Dermis blood vessel endothelial cell (primary cell): ENCODE data around the gene NR3C1. TPM values are rescaled to one million over a fixed set of nuclear protein-coding genes. Genes with fewer than 3 reads are reported as not detected.

Source experiments
- DNase-seq: peaks from one replicate; pipeline ENCODE4 v3.0.0; 2010
- total RNA-seq: library from RNA; depleted of rRNA; stranded (reverse); fragments of >200 nt; gene quantifications from 2 replicates; pipeline ENCODE4 v1.2.3, GENCODE V29; 2014

NR3C1 gene
- total RNA-seq, 1 donor from 2014 or later: 21.4 TPM

GRCh38 chr5:143425835-143426234 lies 22.3 kb upstream of the NR3C1 start:
- no peak for DNase-seq

DNA sequence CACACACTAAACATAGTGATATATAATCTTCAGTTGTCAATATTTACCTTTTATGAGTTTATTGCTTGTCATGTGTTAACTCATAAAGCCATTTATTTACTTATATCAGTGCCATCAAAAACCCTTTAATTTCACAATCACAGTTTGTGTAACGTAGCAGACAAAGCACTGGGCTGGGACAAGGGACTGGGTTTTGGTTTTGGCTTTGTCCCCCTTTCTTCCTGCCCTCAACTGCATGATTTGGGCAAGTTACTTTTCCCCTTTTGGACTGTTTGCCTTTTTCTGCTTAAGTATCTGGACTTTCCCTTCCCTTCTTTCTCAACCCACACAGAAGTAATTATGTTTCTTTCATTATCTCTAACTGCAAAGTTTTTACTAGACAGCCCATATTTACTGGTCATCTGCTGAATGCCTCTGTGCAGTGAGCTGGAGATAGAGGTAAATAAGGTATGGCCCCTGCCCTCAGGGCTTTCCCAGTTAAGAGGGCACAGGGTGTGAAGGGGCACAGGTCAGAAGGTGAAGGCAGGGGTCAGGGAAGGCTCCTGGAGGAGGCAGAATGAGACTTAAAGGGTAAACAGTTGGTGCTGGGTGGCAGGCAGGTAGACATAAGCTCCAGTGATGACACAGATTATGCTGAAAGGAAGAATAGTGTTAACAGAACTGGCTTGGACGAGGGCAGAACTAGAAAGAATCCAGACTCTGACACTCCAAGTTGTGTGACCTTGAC lies 14.8 kb upstream of the NR3C1 start:
- DNase-seq: no peak

- no peak for DNase-seq
Measured at GRCh38 chr5:143417503-143418139, 14.1 kb upstream of the NR3C1 start.

- DNase-seq: no peak
Measured at GRCh38 chr5:143416411-143416810, 12.9 kb upstream of the NR3C1 start.

DNA sequence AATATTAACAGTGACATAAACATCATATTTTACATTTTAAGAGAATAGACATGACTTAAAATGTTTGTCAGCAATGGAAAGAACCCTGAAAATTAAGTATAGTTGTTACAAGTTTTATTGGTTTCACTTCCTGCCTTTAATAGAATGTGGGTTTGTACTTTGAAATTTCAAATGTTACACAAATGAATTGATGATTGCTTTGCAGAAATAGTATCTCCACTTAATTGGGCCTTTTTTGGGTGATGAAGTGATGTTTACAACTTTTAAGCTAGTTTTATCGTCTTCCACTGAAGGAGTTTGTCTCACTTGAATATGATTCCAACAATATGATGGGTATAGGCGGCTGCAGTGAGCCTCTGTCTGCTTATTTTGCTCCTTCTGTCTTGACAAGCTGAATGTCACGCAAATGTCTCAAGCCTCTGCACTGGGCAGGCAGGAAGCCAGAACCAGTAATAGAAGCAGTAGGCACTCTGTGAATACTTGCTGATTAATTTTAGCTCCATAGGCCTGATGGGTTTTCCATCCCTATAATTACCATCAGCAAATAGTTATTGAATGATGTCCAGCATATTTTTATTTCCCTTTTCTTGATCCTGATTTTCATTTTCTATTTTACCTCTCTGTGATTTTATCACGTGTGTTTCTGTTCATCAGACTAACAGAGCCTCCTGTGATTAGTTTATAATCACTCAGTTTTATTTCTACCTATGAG lies 10.6 kb upstream of the NR3C1 start:
- no peak for DNase-seq

GRCh38 chr5:143412661-143413342 lies 9.3 kb upstream of the NR3C1 start:
- no peak for DNase-seq

DNA sequence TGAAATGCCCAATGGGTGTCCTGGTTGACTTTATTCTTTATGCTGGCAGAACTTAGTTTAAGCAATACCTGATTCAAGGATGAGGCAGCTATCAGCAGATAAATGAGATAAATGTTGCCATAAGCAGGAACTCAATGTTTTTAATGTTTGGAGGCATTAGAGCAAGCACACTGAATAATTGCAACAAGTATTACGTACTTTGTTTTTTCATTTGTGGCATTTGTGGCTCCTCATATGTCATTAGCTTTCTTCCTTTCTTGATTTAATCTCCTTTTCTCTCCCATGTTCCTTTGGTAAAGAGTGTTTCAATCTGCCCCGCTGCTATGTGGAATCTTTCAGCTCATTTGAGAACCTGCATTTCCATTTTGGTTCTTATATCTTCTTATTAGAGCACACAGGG lies 6.4 kb upstream of the NR3C1 start:
- DNase-seq: no peak

DNA sequence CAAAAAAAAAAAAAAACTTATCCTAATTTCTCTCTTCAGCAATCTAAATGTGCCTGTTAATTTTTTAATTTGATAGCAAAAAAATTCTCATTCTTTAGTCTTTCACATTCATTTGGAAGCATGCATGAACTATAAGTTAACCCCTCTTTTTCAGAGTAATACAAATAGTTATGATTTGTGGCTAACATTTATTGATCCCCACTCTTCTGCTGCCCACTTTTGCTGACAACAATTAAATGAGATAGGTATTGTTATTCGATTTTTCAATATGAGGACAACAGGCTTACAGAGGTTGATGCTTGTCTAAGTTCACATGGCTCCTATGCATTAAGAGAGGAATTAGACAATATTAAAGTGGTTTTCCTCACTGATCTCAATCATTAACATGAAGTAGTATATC lies 2.9 kb upstream of the NR3C1 start:
- no peak for DNase-seq

DNA sequence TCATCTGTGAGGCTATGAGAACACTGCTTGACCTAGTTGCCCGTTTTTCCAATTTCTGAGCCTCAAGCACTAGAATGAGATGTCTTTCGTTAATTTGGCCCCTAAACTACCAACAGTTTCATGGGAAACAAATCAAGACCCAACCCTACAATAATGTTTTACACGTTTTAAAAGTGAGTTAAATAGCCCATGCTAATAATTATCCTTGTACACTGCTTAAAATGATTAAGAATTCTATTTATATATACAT lies 2.3 kb upstream of the NR3C1 start:
- no peak for DNase-seq

DNA sequence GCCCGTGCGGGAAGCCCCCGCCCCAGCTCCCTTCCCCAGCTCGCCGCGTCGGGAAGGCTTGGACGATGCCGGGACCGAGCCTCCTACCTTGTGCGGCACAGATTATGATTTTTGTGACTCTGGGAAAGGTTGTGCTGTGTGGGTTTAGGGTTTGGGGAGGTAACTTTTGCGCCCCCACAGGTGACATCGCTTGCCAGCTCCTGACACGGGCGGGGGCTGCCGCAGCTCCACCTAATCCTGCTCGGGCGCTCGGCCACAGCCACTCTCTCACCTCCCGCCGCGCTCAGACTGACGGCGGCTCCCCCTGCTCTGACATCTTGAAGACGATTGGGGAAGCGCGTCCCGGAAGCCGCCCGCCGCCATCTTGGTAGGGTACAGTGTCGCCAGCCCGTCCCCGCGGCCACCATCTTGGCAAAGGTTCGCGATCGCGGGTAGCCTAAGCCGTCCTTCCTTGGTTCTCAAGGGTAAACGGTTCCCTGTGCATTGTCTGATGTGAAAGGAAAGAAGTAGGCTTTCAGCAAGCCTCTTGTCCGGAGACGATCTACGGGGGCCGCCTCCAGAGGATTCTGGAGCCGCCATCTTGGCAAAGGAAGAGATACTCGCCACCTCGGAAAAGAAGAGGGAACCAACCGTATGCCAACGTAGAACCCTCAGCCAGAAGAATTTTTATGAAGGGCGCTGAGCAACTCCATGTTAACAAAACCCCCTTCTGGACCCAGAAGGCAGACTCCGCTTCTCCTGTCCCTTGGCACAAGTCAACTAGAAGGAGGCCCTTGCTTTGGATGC lies 1.8 kb upstream of the NR3C1 start:
- peak; percentile 90 for DNase-seq

- peak; percentile 81 for DNase-seq
Measured at GRCh38 chr5:143404416-143405062, 1.1 kb upstream of the NR3C1 start.

GRCh38 chr5:143403334-143403592 lies 223 bp downstream of the NR3C1 start:
- DNase-seq: no peak

DNA sequence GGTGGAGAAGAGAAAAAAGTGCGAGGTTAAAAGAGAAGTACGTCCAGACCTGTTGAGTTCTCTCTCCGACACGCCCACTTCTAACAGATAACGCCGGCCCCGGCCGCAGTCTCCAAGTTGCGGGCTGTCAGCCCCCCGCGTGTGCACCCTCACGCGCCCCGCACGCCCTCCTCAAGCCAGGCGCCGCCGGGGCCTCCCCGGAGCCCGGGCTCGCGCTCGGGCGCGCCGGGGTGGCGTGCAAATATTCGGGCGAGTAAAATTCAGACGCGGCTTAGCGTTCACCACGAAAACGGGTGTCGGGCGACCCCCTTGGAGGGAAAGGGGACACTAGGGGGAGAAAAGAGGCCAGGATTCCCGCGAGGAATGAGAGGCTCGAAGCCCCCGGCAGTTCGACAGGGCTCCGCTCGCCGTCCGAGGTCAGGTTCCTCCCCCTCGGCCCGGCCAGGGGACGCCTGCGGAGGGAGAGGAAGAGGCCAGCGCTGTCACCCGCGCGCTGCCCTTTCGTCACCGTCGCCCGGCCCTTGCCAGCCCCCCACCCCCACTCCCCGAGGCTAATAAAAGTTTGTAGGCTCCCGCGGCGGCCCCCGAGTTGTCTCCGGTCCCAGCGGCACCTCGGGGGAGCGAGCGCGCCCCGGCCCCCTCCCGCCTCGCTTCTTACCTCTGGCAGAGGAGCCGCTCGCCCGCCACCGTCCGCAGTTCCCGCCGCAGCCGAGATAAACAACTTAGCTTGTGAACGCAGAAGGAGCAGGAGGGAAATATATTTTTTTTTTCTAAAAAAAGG lies 743 bp downstream of the NR3C1 start:
- DNase-seq: peak; percentile 66

GRCh38 chr5:143402017-143402552 lies 1.4 kb downstream of the NR3C1 start:
- DNase-seq: peak; percentile 28

GRCh38 chr5:143401227-143402016 lies 2.1 kb downstream of the NR3C1 start:
- no peak for DNase-seq

- DNase-seq: peak; percentile 58
Measured at GRCh38 chr5:143400541-143401226, 2.8 kb downstream of the NR3C1 start.

- no peak for DNase-seq
Measured at GRCh38 chr5:143399616-143400540, 3.6 kb downstream of the NR3C1 start.

DNA sequence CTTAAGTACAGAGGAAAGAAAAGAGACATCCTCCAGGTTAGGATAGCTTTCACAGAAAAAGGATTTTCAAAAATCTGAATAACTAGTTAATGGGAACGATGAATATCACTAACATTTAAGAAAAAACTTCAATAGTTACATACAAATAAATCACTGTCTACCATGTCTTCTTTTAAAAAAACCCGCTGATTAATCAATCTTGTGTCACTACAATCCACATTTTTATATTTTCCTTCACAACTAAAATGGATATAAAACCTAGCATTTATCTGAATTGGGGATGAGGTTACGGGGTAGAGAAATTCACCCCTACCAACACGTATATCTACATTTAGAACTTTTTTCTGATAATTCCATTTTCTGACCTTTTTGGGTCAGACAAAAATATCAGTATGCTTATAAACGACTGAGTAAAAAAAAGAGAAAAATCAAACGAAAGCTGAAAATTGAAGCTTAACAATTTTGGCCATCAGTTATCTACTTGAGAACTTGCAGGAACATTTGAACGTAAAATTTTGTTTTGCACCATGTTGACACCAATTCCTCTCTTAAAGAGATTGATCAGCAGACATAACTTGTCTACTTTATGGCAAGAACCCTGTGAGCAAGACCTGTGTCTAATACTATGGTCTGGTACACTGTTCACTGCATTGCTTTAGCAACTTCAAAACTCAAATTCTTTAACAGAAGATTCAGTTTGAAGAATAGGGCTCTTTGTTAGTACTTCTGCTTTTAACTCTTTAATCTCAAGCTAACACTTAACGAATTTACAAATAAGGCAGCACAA lies 4.8 kb downstream of the NR3C1 start:
- peak; percentile 21 for DNase-seq
